ENCODE results near the gene C1orf198.

DNA sequence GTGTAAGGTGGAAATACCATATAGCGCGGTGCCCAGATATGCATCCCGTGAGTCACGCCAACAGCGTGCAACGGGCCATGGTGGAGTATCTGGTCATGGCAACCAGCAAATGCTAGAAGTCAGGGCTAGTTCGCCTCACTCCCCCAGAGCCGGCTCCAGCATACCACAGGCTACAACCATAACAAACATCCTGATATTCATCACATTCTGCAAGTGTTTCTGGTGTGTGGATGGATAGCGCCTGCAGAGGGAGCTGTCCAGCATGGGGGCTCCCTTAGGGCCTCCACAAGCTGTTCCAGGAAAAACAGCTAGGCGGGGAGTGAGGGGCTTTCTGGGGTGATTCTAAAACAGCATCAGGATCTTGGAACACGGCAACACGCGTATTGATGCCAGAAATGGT is 6.8 kb downstream of the C1orf198 start:
- TF ChIP-seq, protein P1, sequence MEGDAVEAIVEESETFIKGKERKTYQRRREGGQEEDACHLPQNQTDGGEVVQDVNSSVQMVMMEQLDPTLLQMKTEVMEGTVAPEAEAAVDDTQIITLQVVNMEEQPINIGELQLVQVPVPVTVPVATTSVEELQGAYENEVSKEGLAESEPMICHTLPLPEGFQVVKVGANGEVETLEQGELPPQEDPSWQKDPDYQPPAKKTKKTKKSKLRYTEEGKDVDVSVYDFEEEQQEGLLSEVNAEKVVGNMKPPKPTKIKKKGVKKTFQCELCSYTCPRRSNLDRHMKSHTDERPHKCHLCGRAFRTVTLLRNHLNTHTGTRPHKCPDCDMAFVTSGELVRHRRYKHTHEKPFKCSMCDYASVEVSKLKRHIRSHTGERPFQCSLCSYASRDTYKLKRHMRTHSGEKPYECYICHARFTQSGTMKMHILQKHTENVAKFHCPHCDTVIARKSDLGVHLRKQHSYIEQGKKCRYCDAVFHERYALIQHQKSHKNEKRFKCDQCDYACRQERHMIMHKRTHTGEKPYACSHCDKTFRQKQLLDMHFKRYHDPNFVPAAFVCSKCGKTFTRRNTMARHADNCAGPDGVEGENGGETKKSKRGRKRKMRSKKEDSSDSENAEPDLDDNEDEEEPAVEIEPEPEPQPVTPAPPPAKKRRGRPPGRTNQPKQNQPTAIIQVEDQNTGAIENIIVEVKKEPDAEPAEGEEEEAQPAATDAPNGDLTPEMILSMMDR (IDR thresholded peaks at IDR 0.05), result no peak
- TF ChIP-seq EZH2 (IDR thresholded peaks at IDR 0.05) (no peak), EZH2phosphoT487 (IDR thresholded peaks at IDR 0.05) (no peak)

Data from neural progenitor cell (in vitro differentiated cells).